Stimulated activated CD8-positive, alpha-beta memory T cell treated with anti-CD3 and anti-CD28 coated beads, Interleukin-4, amount 100 ng/mL, for 1 hour (primary cell): Measurements from ENCODE around the gene POLR3E.

Source experiments
- DNase-seq, 2 donors: peaks; one replicate each; pipeline ENCODE4 v3.0.0-alpha.2; 2020; ENCODE audit warnings: low read depth in 2 of 2, low spot score in 1 of 2

The POLR3E gene

GRCh38 chr16:22297114-22297870 is at the start of gene POLR3E:
TSS of gene POLR3E (plus strand) at chr16:22297409. CDS start at chr16:22302969, 5,560 bp downstream.
- peak; percentile 99 to 100 for DNase-seq

GRCh38 chr16:22250522-22250921 is 46.7 kb upstream of the POLR3E start:
- DNase-seq = no peak

GRCh38 chr16:22252317-22252716 is 44.9 kb upstream of the POLR3E start:
- DNase-seq = no peak

GRCh38 chr16:22253272-22253671 is 43.9 kb upstream of the POLR3E start:
- DNase-seq = no peak

GRCh38 chr16:22255335-22255734 is 41.9 kb upstream of the POLR3E start:
- no peak for DNase-seq

- DNase-seq = no peak
Observed at GRCh38 chr16:22257440-22257839, 39.8 kb upstream of the POLR3E start.

- DNase-seq = no peak
Observed at GRCh38 chr16:22260490-22260889, 36.7 kb upstream of the POLR3E start.

- DNase-seq = no peak
Observed at GRCh38 chr16:22262460-22262859, 34.7 kb upstream of the POLR3E start.

GRCh38 chr16:22264786-22265185 is 32.4 kb upstream of the POLR3E start:
- DNase-seq = no peak

- no peak for DNase-seq
Observed at GRCh38 chr16:22265351-22265750, 31.9 kb upstream of the POLR3E start.

GRCh38 chr16:22266546-22266945 is 30.7 kb upstream of the POLR3E start:
- DNase-seq = no peak

- no peak for DNase-seq
Observed at GRCh38 chr16:22267764-22268163, 29.4 kb upstream of the POLR3E start.

GRCh38 chr16:22270525-22270924 is 26.7 kb upstream of the POLR3E start:
- no peak for DNase-seq

GRCh38 chr16:22272870-22273650 is 24.1 kb upstream of the POLR3E start:
- DNase-seq = no peak

- no peak for DNase-seq
Observed at GRCh38 chr16:22274916-22275315, 22.3 kb upstream of the POLR3E start.

- no peak for DNase-seq
Observed at GRCh38 chr16:22278441-22279230, 18.6 kb upstream of the POLR3E start.

GRCh38 chr16:22282254-22282892 is 14.8 kb upstream of the POLR3E start:
- no peak for DNase-seq

GRCh38 chr16:22284637-22285036 is 12.6 kb upstream of the POLR3E start:
- no peak for DNase-seq

GRCh38 chr16:22285080-22285479 is 12.1 kb upstream of the POLR3E start:
- no peak for DNase-seq

GRCh38 chr16:22291020-22291419 is 6.2 kb upstream of the POLR3E start:
- no peak for DNase-seq

- no peak for DNase-seq
Observed at GRCh38 chr16:22291860-22292318, 5.3 kb upstream of the POLR3E start.
